Activated T-cell treated with anti-CD3 and anti-CD28 coated beads, Interleukin-2, amount 50 U/mL, for 1 hour (primary cell): ENCODE measurements around the gene LAP3.
A peak's percentile ranks its signal among the peaks of the same experiment; 100 is the strongest.
"Not testable (repeated sequence)": the region's sequence is repeated elsewhere in the genome, so short reads cannot be mapped to it uniquely, and the experiment has no call there.

ENCODE experiments used
- DNase-seq: peaks from one replicate; pipeline ENCODE4 v3.0.0-alpha.2; 2020

Gene LAP3

DNA sequence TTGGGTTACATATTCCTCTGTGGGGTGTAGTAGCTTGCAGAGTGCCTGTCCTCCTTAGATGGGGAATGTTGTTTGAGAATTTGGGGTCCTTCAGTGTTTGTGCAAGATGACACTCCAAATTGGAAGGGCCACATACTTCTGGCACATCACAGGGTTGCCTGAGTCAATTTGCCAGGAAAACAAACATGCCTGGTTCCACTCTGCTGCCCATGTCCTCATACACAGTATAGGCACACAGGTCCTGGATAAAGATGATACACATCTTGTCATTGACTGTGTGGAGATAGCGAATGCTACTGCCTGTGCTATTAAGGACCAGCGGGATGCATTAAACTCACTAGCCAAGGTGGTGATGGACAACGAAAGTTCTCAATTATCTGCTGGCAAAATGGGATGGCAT lies 11.2 kb upstream of the LAP3 start:
- no peak for DNase-seq

DNA sequence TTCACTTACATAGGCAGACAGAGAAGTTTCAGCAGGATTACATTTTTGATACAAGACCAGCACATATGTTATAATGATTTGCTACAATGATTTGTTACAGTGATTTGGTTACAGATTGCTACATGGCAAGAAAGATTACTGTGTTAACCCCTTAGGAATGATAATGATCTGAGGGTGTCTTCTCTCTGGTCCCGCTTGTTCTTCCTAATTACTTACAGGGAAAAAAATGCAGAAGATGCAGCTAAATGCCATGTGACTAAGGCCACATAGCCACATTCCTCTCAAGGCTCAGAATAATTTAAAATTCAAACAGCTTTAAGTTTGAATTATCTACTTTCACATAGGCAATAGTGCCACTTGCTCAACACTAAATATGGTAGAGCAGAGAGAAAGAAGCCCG lies 9.7 kb upstream of the LAP3 start:
- no peak for DNase-seq

DNA sequence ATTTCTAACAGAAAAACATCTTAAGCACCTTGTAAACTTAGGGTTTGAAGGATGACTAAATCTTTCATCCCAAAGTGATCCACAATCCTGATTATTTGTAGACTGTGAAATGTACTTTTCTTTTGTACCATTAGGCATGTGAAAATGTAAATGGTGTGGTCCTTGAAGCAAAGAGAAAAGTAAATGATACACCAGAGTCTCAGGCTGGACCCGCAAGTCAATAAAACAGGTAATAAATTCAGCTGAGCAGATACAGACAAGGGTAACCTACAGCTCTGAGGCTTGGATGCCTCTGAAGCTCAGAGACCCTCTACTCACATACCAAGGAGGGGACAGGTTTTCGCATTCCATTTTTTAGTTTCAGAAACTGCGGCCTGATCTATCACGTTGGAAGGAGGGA lies 2.8 kb upstream of the LAP3 start:
- DNase-seq = no peak

DNA sequence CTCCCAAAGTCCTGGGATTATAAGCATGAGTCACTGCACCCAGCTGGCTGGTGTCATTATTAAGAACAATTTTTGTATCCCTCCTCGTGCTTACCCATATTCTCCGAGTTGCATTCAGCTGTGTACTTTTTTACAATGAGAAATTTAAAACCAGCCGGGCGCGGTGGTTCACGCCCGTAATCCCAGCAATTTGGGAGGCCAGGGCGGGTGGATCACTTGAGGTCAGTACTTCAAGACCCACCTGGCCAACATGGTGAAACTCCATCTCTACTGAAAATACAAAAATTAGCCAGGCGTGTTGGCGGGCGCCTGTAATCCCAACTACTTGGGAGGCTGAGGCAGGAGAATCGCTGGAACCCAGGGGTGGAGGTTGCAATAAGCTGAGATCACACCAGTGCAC lies 1.8 kb upstream of the LAP3 start:
- DNase-seq = not testable (repeated sequence)

DNA sequence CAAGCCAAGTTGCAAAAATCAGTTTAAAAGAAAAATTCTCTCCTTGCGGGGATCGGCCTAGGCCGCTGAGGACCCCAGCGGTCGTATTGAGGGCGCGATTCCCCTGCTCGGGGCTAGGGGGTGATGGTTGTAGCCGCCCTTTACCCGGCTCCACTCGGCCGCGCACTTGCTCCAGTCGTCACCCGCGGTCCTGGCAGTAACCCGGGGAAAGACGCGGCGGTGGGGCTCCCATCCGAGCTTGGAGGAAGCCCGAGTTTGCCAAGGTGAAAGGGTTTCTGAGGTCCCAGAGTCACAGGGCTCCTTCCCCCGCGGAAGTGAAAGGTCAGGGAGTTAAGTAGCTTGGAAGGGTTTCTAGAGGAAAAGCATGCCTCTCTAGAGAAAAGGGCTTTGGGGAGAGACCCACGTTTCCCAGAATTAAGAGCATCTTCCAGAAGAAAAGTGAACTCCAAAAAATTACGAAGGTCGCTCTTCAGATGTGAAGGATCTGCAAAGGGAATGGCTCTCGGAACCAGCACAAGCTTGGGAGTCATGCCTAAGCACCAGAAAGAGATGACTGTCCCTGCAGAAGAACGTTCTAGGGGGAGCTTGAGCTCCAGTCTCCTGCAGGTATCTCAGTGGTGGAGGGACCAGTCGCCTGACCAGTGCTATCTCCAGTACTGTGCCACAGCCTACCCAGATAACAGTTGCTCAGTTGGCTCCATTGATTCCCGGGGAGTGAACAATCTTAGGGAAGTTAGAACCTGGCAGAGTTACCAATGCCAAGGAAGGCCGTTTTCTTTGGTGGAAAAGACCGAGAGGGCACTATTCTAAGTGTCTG lies 875 bp downstream of the LAP3 start:
- DNase-seq = no peak

DNA sequence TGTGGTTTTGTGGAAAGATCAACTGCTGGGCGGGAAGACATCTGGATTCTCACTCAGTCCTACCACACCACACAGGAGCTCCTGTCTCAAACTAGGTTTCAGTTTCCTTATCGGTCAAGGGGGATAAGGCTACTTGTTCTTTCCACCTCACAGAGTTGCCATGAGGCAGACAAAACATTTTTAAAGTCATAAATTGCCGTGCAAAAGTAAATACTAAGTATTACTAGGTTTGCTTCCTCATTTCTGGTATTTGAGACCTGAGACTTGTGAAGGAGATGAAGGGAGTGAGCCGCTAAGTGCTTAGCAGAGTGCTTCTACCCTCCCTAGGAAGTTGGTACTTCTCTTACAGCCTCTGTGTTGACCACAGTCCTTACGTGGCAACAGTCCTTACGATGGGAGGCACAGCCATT lies 1.5 kb downstream of the LAP3 start:
- DNase-seq = no peak

DNA sequence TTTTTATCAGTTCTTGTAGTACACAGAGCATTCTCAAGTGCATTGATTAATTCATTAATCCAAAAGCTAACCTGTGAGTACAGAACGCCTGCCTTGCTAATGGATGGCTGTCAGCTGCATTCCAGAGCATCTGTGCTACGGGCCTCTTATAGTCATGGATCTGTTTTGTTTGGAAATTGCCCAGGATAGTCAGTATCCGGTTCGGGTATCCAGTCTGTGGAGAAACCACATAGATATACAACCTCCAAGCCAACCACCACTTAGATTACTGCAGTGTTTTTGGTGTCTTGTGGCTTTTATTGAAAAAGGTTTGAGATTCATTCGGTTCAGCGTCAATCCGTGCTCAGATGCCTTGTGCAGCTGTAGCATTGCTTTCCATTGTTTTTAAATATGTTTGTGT lies 4.0 kb downstream of the LAP3 start:
- DNase-seq = no peak

DNA sequence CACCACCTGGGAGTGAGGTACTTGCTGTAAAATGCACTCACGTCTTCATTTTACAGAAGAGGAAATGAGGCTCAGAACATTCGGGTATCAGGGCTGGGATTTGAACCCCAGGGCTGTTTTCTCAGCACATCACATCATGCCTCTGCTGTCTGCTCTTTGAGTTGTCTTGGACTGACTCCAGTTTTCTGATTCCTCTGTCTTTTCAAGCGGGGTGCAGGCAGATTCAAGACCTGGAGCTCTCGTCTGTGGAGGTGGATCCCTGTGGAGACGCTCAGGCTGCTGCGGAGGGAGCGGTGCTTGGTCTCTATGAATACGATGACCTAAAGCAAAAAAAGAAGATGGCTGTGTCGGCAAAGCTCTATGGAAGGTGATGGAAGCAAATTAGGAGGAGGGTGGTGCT lies 6.3 kb downstream of the LAP3 start:
- no peak for DNase-seq

DNA sequence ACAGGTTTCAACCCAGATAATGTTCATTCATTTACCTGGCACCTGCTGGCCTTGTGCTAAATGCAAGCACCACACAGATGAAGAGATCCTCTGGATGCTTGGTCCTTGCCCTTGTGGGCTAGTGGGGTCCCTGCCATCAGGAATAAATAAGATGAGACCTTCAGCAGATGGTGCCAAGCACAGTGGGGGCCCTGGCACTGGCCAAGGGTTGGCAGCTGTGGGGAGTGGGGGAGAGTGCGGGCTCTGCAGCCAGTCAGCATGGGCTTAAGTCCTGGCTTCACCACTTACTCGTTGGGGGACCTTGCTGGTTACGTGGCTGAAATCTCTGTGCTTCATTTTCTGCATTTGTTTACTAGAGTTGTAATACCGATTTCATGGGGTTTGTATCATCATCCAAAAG lies 6.9 kb downstream of the LAP3 start:
- DNase-seq = no peak

DNA sequence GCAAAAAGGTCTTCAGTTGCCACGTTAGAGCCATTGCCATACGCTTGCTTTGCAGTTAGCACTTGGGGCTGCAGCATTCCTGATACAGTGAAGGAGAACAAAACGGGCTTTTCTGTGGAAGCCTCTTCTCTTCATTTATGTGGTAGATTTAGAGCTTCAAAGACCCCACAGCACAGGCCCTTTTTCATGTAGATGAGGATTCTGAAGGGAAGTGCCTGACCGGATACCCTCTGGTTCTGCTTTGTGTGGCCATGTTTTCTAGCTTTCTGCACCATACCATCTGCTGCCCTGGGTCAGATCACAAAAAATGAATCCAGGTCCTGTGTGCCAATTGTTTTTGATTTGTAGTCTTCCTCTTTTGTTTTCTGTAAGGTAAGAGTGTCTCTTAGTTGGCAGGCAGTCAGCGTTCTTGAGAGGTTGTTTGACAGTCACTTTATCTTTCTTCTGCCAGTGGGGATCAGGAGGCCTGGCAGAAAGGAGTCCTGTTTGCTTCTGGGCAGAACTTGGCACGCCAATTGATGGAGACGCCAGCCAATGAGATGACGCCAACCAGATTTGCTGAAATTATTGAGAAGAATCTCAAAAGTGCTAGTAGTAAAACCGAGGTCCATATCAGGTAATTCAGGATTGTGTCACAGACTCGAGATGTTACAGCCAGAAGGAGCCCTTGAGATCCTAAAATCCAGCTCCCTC lies 7.7 kb downstream of the LAP3 start:
- no peak for DNase-seq

DNA sequence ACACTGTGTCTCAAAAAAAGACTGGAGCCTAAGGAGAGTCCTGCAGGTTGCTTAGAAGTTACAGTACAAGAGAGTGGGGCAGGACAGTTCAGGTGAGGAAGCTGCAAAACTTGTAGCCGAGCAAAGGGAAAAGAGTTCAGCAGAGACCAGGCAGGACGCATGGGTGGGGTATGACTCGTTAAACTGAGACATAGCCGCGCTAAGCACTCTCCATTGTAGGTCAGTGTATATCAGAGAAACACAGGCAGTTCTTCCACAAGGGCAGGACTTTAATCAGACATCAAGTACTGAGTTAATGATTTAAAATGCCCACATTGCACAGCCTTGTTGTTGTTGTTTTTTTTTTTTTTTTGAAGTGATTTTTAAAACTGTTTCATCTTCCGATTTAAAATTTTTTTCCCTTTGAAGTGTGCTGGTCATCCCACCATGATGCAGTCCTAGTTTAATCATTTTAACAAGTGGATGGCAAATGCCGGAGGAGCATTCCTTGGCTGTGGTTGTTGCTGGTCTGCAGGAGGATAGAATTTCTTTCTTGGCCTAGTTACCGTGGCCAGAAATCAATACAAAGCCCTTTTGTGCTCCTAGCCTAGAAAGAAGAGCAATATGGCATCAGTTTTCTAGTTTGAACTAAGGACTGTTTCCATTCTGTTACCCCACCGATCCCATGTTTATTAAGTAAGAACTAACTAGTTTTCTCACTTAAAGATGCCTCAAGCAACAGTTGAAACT lies 10.3 kb downstream of the LAP3 start:
- DNase-seq = no peak

DNA sequence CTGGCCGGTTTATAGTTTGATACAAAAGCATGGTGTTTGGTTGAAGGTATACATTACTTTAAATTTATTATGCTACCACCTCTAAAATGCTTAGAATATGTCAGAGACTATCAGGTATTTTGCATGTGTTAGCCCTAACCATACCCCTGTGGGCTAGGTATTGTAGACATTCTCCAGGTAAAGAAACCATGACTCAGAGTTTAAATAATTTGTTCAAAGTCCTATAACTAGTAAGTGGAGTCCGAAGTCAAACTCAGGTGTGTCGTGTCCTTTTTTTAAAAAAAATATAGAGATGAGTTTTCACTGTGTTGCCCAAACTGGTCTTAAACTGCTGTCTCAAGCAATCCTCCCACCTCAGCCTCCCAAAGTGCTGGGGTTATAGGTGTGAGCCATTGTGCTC lies 12.4 kb downstream of the LAP3 start:
- no peak for DNase-seq

DNA sequence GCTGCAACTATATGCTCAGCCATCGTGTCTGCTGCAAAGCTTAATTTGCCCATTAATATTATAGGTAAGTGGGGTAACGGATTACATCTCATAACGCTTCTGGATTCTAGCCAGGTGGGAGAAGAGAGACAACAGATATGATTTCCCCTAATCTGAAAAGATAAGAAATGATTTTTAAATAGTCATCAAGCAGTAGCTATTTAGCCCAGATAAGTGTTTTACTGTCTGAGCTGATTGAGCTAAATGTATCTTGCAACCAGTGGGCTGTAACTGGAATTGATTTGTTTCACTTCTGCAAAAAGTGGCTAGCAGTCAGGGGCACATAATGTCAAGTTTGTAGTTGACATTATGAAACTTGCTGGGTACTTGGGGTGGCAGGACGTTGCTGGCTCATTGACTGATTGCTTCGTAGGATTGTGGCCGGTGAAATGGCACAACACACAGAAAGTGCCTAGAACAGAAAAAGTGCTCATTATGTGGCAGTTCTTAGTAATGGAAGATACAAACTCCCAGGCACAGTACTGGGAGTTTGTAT lies 18.5 kb downstream of the LAP3 start:
- DNase-seq = no peak

DNA sequence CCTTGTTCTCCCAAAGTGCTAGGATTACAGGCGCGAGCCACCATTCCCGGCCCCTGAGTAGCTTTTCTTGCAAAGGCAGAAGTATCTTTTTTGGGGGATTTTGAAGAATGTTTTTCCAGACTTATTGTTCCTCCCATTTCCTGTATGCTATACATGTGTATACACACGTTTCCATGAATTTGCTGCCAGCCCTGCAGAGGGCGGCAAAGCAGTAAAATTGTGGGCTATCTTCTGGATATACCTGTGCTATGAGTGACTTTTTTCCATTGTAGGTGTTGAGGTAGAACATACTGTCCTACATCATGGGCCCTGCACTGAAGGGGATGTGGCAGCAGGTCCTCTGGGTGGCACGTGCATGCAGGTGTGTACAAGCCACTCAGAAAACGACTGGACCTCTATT lies 20.5 kb downstream of the LAP3 start:
- DNase-seq = no peak

DNA sequence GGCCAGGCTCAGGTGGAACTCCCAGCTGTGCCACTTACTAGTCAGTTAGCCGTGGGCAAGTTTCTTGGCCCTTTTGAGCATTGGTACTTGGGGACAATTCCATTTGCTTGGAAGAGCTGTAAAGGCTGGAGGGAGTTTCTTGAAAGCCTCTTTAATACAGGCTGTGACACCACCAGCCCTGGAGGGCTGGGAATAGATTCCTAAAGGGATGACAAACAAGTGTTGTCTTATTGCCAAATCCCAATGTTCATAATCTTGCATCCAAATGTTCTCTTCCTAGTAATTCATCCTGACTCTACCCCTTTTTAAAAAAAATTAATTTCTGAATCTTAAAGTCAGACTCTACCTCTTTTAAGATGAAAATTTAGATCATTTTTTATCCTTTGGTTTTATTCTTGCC lies 22.8 kb downstream of the LAP3 start:
- DNase-seq = no peak

DNA sequence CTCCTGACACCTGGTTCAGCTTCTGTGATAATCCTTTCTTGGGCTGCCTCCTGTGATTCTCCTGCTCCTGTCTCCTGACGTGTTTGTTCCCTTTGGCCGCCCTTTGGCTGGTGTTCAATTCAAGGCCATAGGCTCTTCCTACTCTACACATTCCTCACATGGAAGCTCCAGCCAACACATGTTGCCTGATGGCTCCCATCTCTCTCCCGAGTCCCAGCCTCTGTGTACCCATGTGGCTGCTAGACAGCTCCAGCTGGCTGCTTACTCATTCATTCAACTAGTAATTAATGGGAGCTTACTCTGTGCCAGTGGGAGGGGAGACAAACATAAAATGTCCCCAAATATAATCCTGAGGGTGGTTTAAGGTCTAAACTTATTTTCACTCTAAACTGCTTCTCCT lies 28.2 kb downstream of the LAP3 start:
- DNase-seq = no peak

DNA sequence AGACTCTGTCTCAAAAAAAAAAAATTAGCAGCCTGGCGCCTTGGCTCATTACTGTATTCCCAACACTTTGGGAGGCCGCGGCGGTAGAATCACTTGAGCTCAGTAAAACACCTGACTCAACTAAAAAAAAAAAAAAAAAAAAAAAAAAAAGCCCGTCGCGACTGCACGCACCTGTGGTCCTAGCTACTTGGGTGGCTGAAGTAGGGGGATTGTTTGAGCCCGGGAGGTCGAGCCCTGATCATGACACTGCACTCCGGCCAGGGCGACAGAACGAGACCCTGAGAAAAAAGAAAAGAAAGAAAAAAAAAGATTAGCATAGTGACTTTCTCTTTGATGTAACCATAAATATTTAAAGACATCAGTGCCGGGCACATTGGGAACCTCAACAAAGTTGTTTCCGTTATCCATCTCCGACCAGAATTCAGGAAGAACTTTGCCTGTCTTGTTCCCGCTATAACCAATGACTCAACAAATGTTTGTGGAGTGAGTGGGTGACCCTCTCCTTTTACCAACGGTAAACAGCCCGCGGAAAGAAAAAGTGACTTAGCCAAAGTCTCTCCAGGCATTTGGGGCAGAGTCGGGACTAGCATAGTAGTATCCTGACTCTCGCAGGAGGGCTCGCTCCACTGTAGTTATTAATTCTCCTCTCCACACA lies 36.9 kb downstream of the LAP3 start:
- peak; percentile 53 for DNase-seq

DNA sequence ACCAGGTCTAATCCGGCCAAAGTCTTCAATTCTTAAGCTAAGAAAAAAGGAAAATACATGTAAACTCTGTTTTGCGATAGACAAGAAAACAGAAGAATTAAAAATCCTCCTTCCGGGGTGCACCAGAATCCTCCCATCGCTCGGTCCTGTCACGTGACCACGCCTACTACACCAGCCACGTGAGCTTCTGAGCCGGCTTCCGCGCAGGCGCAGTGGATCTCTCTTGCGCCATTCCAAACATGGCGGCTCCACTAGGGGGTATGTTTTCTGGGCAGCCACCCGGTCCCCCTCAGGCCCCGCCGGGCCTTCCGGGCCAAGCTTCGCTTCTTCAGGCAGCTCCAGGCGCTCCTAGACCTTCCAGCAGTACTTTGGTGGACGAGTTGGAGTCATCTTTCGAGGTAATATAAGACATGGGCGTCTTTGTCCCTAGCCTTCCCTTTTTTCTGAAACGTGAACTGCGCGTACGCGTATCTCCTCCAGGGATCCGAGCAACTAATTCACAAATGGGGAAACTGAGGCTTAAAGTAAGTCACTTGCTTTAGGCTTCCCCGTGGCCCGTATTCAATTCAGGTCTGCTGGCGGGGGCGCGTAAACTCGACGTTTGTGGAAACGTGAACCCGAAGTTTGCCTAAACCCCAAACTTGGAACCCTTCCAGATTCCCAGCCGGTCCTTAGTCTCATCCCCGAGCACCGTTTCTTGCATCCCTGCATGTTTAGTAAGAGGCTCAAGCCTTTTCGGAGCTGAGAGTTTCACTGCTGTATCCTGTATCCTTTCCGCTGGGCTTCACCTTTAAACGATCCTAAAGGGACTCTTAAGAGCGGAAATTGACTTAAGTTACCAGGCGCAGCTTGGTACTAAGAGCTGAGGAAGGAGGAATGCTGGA lies 37.7 kb downstream of the LAP3 start, which contains the start of gene MED28:
TSS of gene MED28 (plus strand) at position 226 of the 884 bp plus-strand sequence. CDS start at position 240, 14 bp downstream.
- DNase-seq = peak; percentile 90

DNA sequence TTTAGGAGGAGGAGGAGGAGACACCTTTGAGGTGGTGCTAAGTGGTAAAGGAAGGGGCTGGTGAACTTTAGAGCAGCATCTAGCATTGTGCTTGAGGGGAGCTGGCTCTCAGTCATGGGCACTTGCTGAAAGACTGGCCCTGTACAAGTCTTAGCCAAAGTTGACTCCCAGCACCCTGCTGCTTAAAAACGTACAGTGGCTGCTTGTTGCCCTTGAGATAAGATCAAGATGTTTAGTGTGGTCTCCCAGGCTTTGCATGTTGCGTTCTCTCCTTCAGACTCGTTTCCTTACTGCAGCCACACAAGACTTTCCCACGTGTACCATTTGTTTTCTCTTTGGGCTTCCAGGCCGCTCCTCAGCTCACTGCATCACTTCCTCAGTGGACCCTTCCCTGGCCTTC lies 39.3 kb downstream of the LAP3 start:
- DNase-seq = no peak

DNA sequence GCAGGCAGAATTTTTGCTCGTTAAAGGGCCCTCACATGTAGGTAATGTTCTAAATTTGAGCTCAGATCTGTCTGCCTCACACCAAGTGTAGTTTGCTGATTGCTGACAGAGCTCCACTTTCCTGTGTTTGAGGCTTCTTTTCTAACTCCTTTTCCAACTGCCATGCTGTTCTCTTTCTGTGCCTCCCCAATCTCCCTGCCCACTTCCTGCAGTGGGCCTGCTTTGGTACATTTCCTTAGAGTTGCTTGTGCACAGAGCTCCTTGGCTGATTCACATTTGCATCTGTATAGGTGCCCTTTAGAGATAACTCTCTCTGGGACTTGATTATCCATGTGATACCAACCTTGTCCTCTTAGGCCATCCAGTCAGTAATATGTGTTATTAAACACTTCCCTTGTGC lies 41.9 kb downstream of the LAP3 start:
- no peak for DNase-seq

DNA sequence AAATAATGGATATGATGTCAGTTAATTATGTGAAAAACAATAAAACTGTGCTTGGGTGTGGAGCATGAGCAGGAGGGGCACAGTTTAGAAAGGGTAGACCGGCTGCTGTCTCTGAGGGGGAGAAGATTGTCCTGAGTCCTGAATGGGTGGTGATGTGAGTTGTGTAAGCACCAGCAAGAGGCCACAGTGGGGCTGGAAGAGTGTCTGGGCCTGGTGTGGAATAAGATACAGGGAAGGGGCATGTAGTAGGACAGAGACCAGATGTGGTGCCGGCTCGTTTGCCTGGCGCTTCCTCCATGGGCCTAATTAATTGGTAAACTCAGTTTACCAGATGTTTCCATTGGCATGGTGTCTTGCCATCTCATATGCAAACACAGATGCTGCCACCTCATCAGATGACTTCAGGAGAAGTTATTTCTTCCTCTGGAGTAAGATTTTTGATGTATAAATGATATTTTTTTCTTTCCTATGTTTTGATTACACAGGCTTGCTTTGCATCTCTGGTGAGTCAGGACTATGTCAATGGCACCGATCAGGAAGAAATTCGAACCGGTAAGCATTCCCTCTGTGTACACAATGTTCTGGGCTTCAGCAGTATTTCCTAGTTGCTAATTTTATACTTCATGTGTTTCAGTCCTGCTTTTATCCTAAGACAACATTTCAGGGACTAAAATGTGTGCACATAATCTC lies 42.6 kb downstream of the LAP3 start:
- DNase-seq = no peak
